ENCODE data around the gene KCNJ14.

Gene KCNJ14

GRCh38 chr19:48424694-48425219, 30.6 kb upstream of the KCNJ14 start:
- Histone ChIP-seq H3K79me2 (ENCODE audit: insufficient read depth, low read length) (no peaks in the 10 kb centered on the region), H3K9me3 (ENCODE audit: insufficient read depth, low read length) (no peaks in the 10 kb centered on the region), H3K27ac (ENCODE audit: low read depth, low read length) (no peak overlapping the region), H3K9me2 (replicated peaks; ENCODE audit: insufficient read depth, low read length) (no peaks in the 10 kb centered on the region), H2AFZ (ENCODE audit: low read depth, low read length, severe bottlenecking) (no peak overlapping the region), H3K27me3 (ENCODE audit: low read length) (no peaks in the 10 kb centered on the region), H3F3A (ENCODE audit: insufficient read depth) (no peaks in the 10 kb centered on the region), H4K20me1 (ENCODE audit: low read depth, low read length) (no peaks in the 10 kb centered on the region), H3K9ac (ENCODE audit: low read length) (no peak overlapping the region), H3K4me3 (ENCODE audit: insufficient read depth, low read length, poor library complexity, severe bottlenecking) (no peak overlapping the region), H3K36me3 (ENCODE audit: low read length) (no peaks in the 10 kb centered on the region), H3K4me2 (ENCODE audit: low read depth, low read length, poor library complexity, severe bottlenecking) (no peak overlapping the region)
- TF ChIP-seq EZH2phosphoT487 (conservative IDR thresholded peaks at IDR 0.05; ENCODE audit: low read length) = no peak
- TF ChIP-seq, protein P1, sequence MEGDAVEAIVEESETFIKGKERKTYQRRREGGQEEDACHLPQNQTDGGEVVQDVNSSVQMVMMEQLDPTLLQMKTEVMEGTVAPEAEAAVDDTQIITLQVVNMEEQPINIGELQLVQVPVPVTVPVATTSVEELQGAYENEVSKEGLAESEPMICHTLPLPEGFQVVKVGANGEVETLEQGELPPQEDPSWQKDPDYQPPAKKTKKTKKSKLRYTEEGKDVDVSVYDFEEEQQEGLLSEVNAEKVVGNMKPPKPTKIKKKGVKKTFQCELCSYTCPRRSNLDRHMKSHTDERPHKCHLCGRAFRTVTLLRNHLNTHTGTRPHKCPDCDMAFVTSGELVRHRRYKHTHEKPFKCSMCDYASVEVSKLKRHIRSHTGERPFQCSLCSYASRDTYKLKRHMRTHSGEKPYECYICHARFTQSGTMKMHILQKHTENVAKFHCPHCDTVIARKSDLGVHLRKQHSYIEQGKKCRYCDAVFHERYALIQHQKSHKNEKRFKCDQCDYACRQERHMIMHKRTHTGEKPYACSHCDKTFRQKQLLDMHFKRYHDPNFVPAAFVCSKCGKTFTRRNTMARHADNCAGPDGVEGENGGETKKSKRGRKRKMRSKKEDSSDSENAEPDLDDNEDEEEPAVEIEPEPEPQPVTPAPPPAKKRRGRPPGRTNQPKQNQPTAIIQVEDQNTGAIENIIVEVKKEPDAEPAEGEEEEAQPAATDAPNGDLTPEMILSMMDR (IDR thresholded peaks at IDR 0.05; ENCODE audit: insufficient read depth, low read length, poor library complexity, severe bottlenecking) = no peak

GRCh38 chr19:48428670-48429069, 26.7 kb upstream of the KCNJ14 start:
- Histone ChIP-seq H3K27me3 (ENCODE audit: low read length) (no peaks in the 10 kb centered on the region), H3K79me2 (ENCODE audit: insufficient read depth, low read length) (no peaks in the 10 kb centered on the region), H3K4me3 (ENCODE audit: insufficient read depth, low read length, poor library complexity, severe bottlenecking) (no peak overlapping the region), H4K20me1 (ENCODE audit: low read depth, low read length) (no peaks in the 10 kb centered on the region), H3K9me3 (ENCODE audit: insufficient read depth, low read length) (no peaks in the 10 kb centered on the region), H3F3A (ENCODE audit: insufficient read depth) (no peaks in the 10 kb centered on the region), H2AFZ (ENCODE audit: low read depth, low read length, severe bottlenecking) (no peak overlapping the region), H3K4me2 (ENCODE audit: low read depth, low read length, poor library complexity, severe bottlenecking) (no peak overlapping the region), H3K9ac (ENCODE audit: low read length) (no peak overlapping the region), H3K9me2 (replicated peaks; ENCODE audit: insufficient read depth, low read length) (no peaks in the 10 kb centered on the region), H3K36me3 (ENCODE audit: low read length) (no peaks in the 10 kb centered on the region), H3K27ac (ENCODE audit: low read depth, low read length) (no peak overlapping the region)
- TF ChIP-seq EZH2phosphoT487 (conservative IDR thresholded peaks at IDR 0.05; ENCODE audit: low read length) = no peak
- TF ChIP-seq, protein P1 (IDR thresholded peaks at IDR 0.05; ENCODE audit: insufficient read depth, low read length, poor library complexity, severe bottlenecking) = no peak

DNA sequence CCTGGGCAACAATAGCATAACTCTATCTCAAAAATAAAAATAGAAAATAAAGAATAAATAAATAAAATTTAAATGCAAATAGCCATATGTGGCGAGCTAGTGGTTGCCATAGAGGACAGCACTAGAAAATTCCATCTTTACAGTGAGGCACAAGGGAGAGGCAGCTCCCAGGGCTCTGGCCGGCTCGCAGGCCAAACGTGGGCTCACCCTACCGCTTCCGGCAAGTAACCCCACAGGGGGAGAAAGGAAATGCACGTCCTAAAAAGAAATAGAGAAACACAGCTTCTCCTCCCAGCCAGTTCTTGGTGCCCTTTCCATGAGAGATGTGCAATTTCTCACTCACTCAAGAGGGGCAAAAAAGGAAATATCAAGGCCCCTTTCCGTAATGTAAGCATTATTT, 22.0 kb upstream of the KCNJ14 start:
- Histone ChIP-seq H3K36me3 (ENCODE audit: low read length) (no peaks in the 10 kb centered on the region), H2AFZ (ENCODE audit: low read depth, low read length, severe bottlenecking) (no peak overlapping the region), H3F3A (ENCODE audit: insufficient read depth) (no peaks in the 10 kb centered on the region), H3K27me3 (ENCODE audit: low read length) (no peaks in the 10 kb centered on the region), H3K4me3 (ENCODE audit: insufficient read depth, low read length, poor library complexity, severe bottlenecking) (no peak overlapping the region), H3K9ac (ENCODE audit: low read length) (no peak overlapping the region), H3K4me2 (ENCODE audit: low read depth, low read length, poor library complexity, severe bottlenecking) (no peak overlapping the region), H4K20me1 (ENCODE audit: low read depth, low read length) (no peaks in the 10 kb centered on the region), H3K79me2 (ENCODE audit: insufficient read depth, low read length) (no peaks in the 10 kb centered on the region), H3K27ac (ENCODE audit: low read depth, low read length) (no peak overlapping the region), H3K9me3 (ENCODE audit: insufficient read depth, low read length) (no peaks in the 10 kb centered on the region), H3K9me2 (replicated peaks; ENCODE audit: insufficient read depth, low read length) (no peaks in the 10 kb centered on the region)
- TF ChIP-seq EZH2phosphoT487 (conservative IDR thresholded peaks at IDR 0.05; ENCODE audit: low read length) = no peak
- TF ChIP-seq, protein P1 (IDR thresholded peaks at IDR 0.05; ENCODE audit: insufficient read depth, low read length, poor library complexity, severe bottlenecking) = no peak

All from SU-DHL-6 (cell line).